Neuronal stem cell (in vitro differentiated cells): ENCODE measurements around the gene RNASEL.

Source experiments
- DNase-seq: peaks from one replicate; pipeline ENCODE4 v3.0.0-alpha.2; 2013; ENCODE audit warnings: low spot score
- H2AFZ ChIP-seq: one replicate; pipeline ENCODE4 v1.6.1; 2013; ENCODE audit warnings: mild to moderate bottlenecking, low read length, inconsistent platforms
- H2AK5ac ChIP-seq: 2 replicates; pipeline ENCODE4 v1.6.1; 2013; ENCODE audit warnings: low read depth, mild to moderate bottlenecking, inconsistent platforms, low read length, moderate library complexity, mixed read lengths
- H2BK120ac ChIP-seq: 2 replicates; pipeline ENCODE4 v1.6.1; 2013; ENCODE audit warnings: low read depth, mild to moderate bottlenecking, inconsistent platforms, low read length, moderate library complexity, mixed read lengths
- H2BK12ac ChIP-seq: one replicate; pipeline ENCODE4 v1.6.1; 2013; ENCODE audit warnings: low read length, inconsistent platforms
- H2BK15ac ChIP-seq: 2 replicates; pipeline ENCODE4 v1.6.1; 2013; ENCODE audit warnings: mild to moderate bottlenecking, low read length, inconsistent platforms, mixed read lengths
- H2BK5ac ChIP-seq: one replicate; pipeline ENCODE4 v1.6.1; 2013; ENCODE audit warnings: inconsistent platforms, mild to moderate bottlenecking, low read length, moderate library complexity
- H3K14ac ChIP-seq: one replicate; pipeline ENCODE4 v1.6.1; 2013; ENCODE audit warnings: low read length, inconsistent platforms
- H3K18ac ChIP-seq: 2 replicates; pipeline ENCODE4 v1.6.1; 2013; ENCODE audit warnings: low read length, inconsistent platforms
- H3K23ac ChIP-seq: 2 replicates; pipeline ENCODE4 v1.6.1; 2013; ENCODE audit warnings: low read depth, mild to moderate bottlenecking, mixed read lengths, low read length, inconsistent platforms; ENCODE audit not compliant: poor library complexity
- H3K27ac ChIP-seq: replicated peaks from 3 replicates; pipeline ENCODE4 v1.5.1; 2013; ENCODE audit warnings: low read length, inconsistent platforms
- H3K27me3 ChIP-seq, 3 experiments: 2 replicates each; pipeline ENCODE4 v1.6.1; 2013; ENCODE audit warnings: low read length in 3 of 3, mild to moderate bottlenecking in 2 of 3, inconsistent platforms in 1 of 3, low read depth in 1 of 3, mixed read lengths in 1 of 3, moderate library complexity in 1 of 3; ENCODE audit not compliant: control insufficient read depth in 3 of 3, insufficient read depth in 3 of 3
- H3K36me3 ChIP-seq, 2 donors: replicated peaks in 1 of 2; 2 replicates each; pipeline ENCODE4 v1.6.1; 2013; ENCODE audit warnings: low read length in 2 of 2; ENCODE audit not compliant: control insufficient read depth in 2 of 2, insufficient read depth in 2 of 2
- H3K4ac ChIP-seq: 2 replicates; pipeline ENCODE4 v1.6.1; 2013; ENCODE audit warnings: inconsistent platforms, mild to moderate bottlenecking, low read length, moderate library complexity
- H3K4me1 ChIP-seq, 2 donors: 1 replicate in 1 of 2; 2 replicates in 1 of 2; pipeline ENCODE4 v1.6.1; 2013; ENCODE audit warnings: low read length in 2 of 2, low read depth in 1 of 2; ENCODE audit not compliant: control insufficient read depth in 2 of 2, insufficient read depth in 1 of 2
- H3K4me2 ChIP-seq: one replicate; pipeline ENCODE4 v1.6.1; 2013; ENCODE audit warnings: mild to moderate bottlenecking, low read length, inconsistent platforms; ENCODE audit not compliant: insufficient read depth, poor library complexity, severe bottlenecking
- H3K4me3 ChIP-seq, 2 donors: 2 replicates each; pipeline ENCODE4 v1.5.1; 2013; ENCODE audit warnings: low read length in 2 of 2, mild to moderate bottlenecking in 2 of 2, inconsistent platforms in 1 of 2, moderate library complexity in 1 of 2
- H3K79me1 ChIP-seq: one replicate; pipeline ENCODE4 v1.6.1; 2013; ENCODE audit warnings: low read depth, mild to moderate bottlenecking, inconsistent platforms, low read length, moderate library complexity
- H3K9ac ChIP-seq: one replicate; pipeline ENCODE4 v1.6.1; 2013; ENCODE audit warnings: mild to moderate bottlenecking, low read depth, low read length, inconsistent platforms; ENCODE audit not compliant: poor library complexity
- H3K9me3 ChIP-seq, 2 donors: replicated peaks in 1 of 2; 2 replicates each; pipeline versions ENCODE3 to v1.6.1; 2013; ENCODE audit warnings: low read length in 2 of 2, mild to moderate bottlenecking in 2 of 2, inconsistent platforms in 1 of 2, low read depth in 1 of 2, mixed read lengths in 1 of 2, moderate library complexity in 1 of 2; ENCODE audit not compliant: control insufficient read depth in 2 of 2, insufficient read depth in 1 of 2
- H4K8ac ChIP-seq: one replicate; pipeline ENCODE4 v1.6.1; 2013; ENCODE audit warnings: low read depth, mild to moderate bottlenecking, inconsistent platforms, low read length, moderate library complexity
- H4K91ac ChIP-seq: one replicate; pipeline ENCODE4 v1.6.1; 2013; ENCODE audit warnings: low read length, low read depth, mild to moderate bottlenecking, inconsistent platforms; ENCODE audit not compliant: poor library complexity
- WGBS, 2 donors: extraction: QIAGEN DNeasy Blood & Tissue Kit; methylation state at CpG; one replicate each; pipeline ENCODE4 v1.1.7; 2013; ENCODE audit warnings: missing lambda C conversion rate in 2 of 2, mixed read lengths in 1 of 2; ENCODE audit not compliant: insufficient read length in 2 of 2, insufficient replicate concordance in 1 of 2; ENCODE audit errors: extremely low coverage in 2 of 2; 5-methylcytosine and 5-hydroxymethylcytosine counted together

Gene RNASEL

GRCh38 chr1:182587093-182587492 lies 2.0 kb downstream of the RNASEL start:
- H2BK120ac ChIP-seq: no peak overlapping the region
- H3K23ac ChIP-seq: no peak overlapping the region
- no CpG with 5 or more reads among the region's 1 CpG for WGBS, 2 donors
- no peaks in the 10 kb centered on the region for H3K79me1 ChIP-seq
- no peak overlapping the region for H2BK5ac ChIP-seq
- no peaks in the 10 kb centered on the region for H3K27me3 ChIP-seq
- DNase-seq: no peak
- H3K4me3 ChIP-seq: no peak overlapping the region
- H2BK15ac ChIP-seq: no peak overlapping the region
- no peak overlapping the region for H4K91ac ChIP-seq
- no peaks in the 10 kb centered on the region for H3K36me3 ChIP-seq
- no peak overlapping the region for H3K9ac ChIP-seq
- no peak overlapping the region for H3K4me2 ChIP-seq
- H3K27ac ChIP-seq: no peak overlapping the region
- no peak overlapping the region for H3K18ac ChIP-seq
- no peak overlapping the region for H3K14ac ChIP-seq
- no peak overlapping the region for H4K8ac ChIP-seq
- H3K4ac ChIP-seq: no peak overlapping the region
- no peak overlapping the region for H2AK5ac ChIP-seq
- H3K4me1 ChIP-seq: peaks cover 0 to 2% of the 10 kb centered on the region in 2 donors
- H2BK12ac ChIP-seq: no peak overlapping the region
- H3K9me3 ChIP-seq: peaks cover 4 to 7% of the 10 kb centered on the region in 2 donors
- no peak overlapping the region for H2AFZ ChIP-seq

- Histone ChIP-seq H3K27ac (no peak overlapping the region), H3K4me3 (no peak overlapping the region), H2BK12ac (no peak overlapping the region), H3K4ac (no peak overlapping the region), H3K9me3 (peaks cover 4 to 7% of the 10 kb centered on the region in 2 donors), H2BK5ac (no peak overlapping the region), H3K79me1 (no peaks in the 10 kb centered on the region), H3K9ac (no peak overlapping the region), H3K27me3 (no peaks in the 10 kb centered on the region), H4K91ac (no peak overlapping the region), H3K4me1 (peaks cover 0 to 2% of the 10 kb centered on the region in 2 donors), H3K36me3 (no peaks in the 10 kb centered on the region), H2AK5ac (no peak overlapping the region), H2BK120ac (no peak overlapping the region), H2AFZ (no peak overlapping the region), H3K14ac (no peak overlapping the region), H4K8ac (no peak overlapping the region), H3K23ac (no peak overlapping the region), H2BK15ac (no peak overlapping the region), H3K4me2 (no peak overlapping the region), H3K18ac (no peak overlapping the region)
- DNase-seq: no peak
- no CpG with 5 or more reads among the region's 11 CpGs for WGBS, 2 donors
These were observed 2.7 kb downstream of the RNASEL start for GRCh38 chr1:182586380-182586779.

DNA sequence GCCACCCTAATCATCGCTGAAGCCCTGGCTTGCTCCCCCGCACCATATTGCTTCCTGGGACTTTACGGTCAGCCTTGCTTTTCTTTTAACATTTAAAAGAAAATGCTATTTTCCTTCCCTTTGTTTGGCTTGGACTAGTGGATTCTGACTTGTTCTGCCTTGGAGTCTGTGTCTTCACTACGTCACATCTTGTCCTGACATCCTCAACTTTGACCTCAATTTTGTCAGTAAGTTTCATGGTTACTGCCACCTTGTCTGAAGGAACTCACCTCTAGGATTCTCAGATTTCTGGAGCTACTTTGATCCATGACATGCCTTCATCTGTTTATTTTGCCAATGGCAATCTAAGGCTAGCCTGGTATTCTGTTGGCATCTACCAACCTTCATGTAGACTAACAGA lies 4.3 kb downstream of the RNASEL start:
- no peak overlapping the region for H2BK120ac ChIP-seq
- no peak overlapping the region for H3K18ac ChIP-seq
- no peak overlapping the region for H3K14ac ChIP-seq
- no peaks in the 10 kb centered on the region for H3K27me3 ChIP-seq
- no peak overlapping the region for H3K4ac ChIP-seq
- H2AK5ac ChIP-seq: no peak overlapping the region
- H2BK12ac ChIP-seq: no peak overlapping the region
- H3K9ac ChIP-seq: no peak overlapping the region
- no peak overlapping the region for H2BK5ac ChIP-seq
- whole genome bisulfite sequencing, 2 donors: no CpG with 5 or more reads among the region's 4 CpGs
- H4K8ac ChIP-seq: no peak overlapping the region
- H2AFZ ChIP-seq: no peak overlapping the region
- H3K27ac ChIP-seq: no peak overlapping the region
- H2BK15ac ChIP-seq: no peak overlapping the region
- peaks cover 0 to 2% of the 10 kb centered on the region in 2 donors for H3K4me1 ChIP-seq
- H3K23ac ChIP-seq: no peak overlapping the region
- no peak overlapping the region for H4K91ac ChIP-seq
- H3K79me1 ChIP-seq: no peaks in the 10 kb centered on the region
- H3K4me3 ChIP-seq: no peak overlapping the region
- H3K4me2 ChIP-seq: no peak overlapping the region
- H3K9me3 ChIP-seq: peaks cover 4 to 7% of the 10 kb centered on the region in 2 donors
- DNase-seq: no peak
- H3K36me3 ChIP-seq: no peaks in the 10 kb centered on the region

- Histone ChIP-seq H2AFZ (no peak overlapping the region), H3K4ac (no peak overlapping the region), H3K4me3 (no peak overlapping the region), H3K18ac (no peak overlapping the region), H2BK120ac (no peak overlapping the region), H3K23ac (no peak overlapping the region), H4K91ac (no peak overlapping the region), H3K9me3 (no peaks in the 10 kb centered on the region), H3K27me3 (no peaks in the 10 kb centered on the region), H3K4me1 (peaks cover 0 to under 1% of the 10 kb centered on the region in 2 donors), H3K14ac (no peak overlapping the region), H2AK5ac (no peak overlapping the region), H3K79me1 (no peaks in the 10 kb centered on the region), H3K4me2 (no peak overlapping the region), H3K27ac (no peak overlapping the region), H3K36me3 (no peaks in the 10 kb centered on the region), H2BK5ac (no peak overlapping the region), H2BK15ac (no peak overlapping the region), H3K9ac (no peak overlapping the region), H2BK12ac (no peak overlapping the region), H4K8ac (no peak overlapping the region)
- DNase-seq: no peak
- no CpG with 5 or more reads among the region's 2 CpGs for WGBS, 2 donors
These were observed 8.3 kb downstream of the RNASEL start for GRCh38 chr1:182580736-182581135.
